GM15510 (cell line): ENCODE measurements around the gene AJAP1.

ENCODE experiments used
- POLR2A ChIP-seq: IDR thresholded peaks from 3 replicates; pipeline ENCODE4 v1.6.1; 2011; ENCODE audit warnings: borderline replicate concordance; ENCODE audit not compliant: insufficient read length; ENCODE audit errors: extremely low read depth

AJAP1 gene

DNA sequence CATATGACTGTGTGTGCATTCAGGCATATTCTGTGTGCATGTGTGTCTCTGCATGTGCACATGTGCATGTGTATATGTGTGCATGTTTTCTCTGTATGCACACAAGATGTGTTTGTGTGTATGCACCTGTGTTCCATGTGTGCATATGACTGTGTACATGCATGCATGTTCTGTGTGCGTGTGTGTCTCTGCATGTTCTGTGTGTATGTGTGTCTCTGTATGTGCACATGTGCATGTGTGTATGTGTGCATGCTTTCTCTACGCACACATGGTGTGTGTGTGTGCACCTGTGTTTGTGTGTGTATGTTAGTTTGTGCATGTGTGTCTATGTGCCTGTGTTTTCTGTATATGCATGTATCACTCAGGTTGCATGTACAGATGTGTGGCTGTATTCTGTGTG, 42.3 kb downstream of the AJAP1 start:
- TF ChIP-seq POLR2A: no peak

DNA sequence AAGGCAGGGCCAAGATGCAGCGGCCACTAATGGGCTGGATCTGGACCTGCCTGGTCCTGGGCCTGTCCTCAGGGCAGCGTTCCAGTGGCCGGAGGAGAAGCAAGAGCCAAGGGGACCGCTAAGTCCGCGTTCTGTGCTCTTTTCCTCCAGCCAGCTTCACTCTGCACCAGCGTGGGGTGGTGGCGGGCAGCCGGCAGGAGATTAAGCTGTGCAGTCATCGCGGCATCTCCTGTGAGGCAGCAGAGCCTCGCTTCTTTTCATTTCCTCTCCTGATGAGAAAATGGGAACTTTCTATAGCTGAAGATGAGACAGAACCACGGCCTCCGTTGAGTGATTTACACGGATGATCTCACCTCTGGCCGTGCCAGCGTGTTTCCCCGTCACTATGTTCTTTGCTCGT, 43.4 kb downstream of the AJAP1 start:
- TF ChIP-seq POLR2A: no peak

DNA sequence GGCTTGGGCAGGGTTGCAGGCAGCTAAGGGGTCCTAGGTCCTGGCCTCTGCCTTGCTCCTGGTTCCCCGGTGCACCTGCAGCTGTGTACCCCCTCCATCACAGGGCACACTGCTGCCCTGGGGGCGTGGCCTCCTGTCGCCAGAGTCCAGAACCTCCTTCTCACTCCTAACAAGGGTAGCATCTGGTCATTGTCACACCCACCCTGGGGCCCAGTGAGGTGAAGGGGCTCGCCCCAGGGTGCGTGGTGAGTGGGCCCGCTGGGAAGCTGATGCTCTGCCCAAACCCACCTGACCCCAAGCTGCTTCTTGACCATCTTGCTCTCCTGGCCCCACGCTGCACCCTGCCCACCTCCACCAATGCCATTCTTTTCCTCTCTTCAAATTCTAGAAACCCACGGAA, 44.5 kb downstream of the AJAP1 start:
- TF ChIP-seq POLR2A: no peak

DNA sequence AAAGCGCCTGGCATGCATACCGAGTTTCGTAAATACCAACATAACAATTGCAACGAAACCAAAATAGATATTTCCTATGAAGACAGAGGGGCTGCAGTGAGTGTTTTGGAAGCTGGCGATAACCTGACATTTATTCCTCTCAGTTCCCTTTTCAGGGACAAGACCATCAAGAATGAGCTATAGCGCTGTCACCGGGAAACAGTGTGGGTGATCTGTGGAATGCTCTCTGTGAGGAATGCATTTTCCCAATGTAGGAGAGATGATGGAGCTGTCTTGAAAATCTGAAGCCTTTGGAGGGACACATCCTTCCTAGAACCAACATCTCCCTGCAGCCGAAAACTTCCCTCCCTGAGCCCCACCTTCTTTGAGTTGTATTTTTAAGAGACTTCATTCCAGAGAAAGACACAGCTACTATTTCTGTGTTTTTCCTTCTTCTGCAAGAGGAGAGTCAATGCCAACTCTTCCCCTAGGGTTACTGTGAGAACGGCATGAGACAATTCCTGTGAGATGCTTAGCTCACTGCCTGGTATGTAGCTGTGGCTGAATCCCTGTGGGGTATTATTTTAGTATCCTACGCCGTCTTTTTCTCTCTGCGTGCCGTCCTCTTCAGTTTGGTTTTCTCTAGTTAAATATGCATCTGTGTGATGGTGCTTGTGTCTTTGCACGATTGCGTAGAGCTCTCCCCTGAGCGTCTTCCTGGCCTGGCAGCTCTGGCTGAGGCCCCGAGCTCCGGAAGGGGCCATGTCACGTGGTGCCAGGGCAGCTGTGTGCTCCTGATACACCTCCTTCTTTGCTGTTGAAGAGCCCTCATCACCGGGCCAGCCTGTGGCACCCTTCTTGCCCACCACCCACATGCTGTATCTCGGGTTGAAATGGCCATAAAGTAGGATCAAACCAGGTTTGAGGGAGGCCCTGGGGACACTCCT, 45.2 kb downstream of the AJAP1 start:
- TF ChIP-seq POLR2A: no peak

DNA sequence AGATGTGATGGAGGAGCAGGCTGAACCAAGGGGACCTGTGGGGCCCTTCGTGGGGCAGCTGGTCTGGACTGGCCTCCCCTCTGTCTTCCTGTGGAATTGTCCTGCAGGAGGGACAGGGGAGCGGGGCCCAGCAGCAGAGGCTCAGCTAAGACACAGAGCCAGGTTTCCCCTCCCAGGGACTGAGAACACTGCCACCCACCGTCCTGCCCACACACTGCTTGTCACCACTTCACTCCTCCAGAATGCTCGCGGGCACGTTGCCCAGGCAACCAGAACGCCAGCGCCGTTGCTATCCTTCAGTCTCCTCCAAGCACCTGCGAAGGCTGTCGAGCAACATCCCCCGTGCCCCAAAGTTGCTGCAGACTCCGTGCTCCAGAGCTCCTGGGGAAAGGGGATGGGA, 46.4 kb downstream of the AJAP1 start:
- TF ChIP-seq POLR2A: no peak

GRCh38 chr1:4701276-4701675, 46.9 kb downstream of the AJAP1 start:
- TF ChIP-seq POLR2A: no peak

DNA sequence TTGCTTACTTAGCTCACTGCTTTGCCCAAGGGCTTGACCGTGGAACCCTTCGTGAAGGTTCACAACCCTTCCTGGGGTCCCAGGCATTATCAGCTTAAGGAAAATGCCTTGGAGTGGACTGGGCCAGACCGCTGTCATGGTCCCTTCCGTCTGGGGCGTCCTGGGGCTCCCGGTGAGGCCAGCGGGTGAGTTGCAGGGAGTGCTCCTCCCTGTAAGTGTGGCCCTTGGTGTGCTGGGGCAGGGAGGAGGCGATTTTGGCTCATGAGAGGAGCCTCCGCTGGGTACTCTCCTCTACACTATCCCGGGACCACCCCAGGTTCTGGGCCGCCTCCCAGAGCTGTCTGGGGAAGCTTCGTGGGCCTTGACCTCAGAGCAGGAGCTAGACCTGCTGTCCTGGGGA, 48.1 kb downstream of the AJAP1 start:
- no peak for TF ChIP-seq POLR2A

GRCh38 chr1:4702932-4703331, 48.5 kb downstream of the AJAP1 start:
- no peak for TF ChIP-seq POLR2A

- no peak for TF ChIP-seq POLR2A
These were observed 49.2 kb downstream of the AJAP1 start for GRCh38 chr1:4703646-4704045.

- TF ChIP-seq POLR2A: no peak
These were observed 54.6 kb downstream of the AJAP1 start for GRCh38 chr1:4708840-4709507.

GRCh38 chr1:4709641-4710040, 55.2 kb downstream of the AJAP1 start:
- TF ChIP-seq POLR2A: no peak

DNA sequence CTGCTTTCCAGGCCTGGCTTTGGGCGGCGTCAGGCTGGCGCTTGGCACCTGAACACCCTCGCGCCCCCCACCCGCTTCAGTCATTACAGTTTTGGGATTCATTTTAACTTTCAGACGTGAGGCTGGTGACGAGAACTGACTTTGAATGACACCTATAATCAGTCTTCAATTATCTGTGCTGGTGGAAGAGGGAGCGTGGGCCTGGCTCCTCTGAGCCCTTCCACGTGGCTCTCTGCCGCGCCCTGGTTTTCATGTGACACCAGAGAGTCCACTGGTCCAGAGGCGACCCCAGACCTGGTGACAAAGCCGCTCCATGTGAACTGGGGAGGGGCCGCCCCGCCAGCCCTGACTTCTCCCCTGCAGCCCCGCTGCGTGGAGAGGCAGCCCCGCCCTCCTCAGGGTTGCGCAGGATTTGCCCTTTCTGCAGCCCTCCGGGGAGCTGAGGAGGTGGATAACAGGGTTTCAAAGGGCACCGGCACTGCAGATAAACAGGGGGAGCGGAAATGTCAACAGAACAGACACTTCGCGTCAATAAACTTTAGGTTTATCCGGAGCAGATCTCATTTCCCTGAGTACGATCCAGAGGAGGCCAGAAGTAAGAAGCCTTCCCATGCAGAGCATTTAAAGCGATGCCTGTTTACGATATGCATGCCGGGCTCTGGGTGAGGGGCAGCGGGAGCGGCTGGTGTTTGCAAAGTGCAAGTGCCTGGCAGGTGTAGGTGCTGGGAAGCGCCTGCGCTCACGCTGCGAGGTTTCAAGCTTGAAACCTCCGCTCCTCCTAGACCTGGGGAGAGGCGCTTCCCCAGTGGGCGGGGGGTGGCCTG, 56.4 kb downstream of the AJAP1 start:
- TF ChIP-seq POLR2A: no peak

DNA sequence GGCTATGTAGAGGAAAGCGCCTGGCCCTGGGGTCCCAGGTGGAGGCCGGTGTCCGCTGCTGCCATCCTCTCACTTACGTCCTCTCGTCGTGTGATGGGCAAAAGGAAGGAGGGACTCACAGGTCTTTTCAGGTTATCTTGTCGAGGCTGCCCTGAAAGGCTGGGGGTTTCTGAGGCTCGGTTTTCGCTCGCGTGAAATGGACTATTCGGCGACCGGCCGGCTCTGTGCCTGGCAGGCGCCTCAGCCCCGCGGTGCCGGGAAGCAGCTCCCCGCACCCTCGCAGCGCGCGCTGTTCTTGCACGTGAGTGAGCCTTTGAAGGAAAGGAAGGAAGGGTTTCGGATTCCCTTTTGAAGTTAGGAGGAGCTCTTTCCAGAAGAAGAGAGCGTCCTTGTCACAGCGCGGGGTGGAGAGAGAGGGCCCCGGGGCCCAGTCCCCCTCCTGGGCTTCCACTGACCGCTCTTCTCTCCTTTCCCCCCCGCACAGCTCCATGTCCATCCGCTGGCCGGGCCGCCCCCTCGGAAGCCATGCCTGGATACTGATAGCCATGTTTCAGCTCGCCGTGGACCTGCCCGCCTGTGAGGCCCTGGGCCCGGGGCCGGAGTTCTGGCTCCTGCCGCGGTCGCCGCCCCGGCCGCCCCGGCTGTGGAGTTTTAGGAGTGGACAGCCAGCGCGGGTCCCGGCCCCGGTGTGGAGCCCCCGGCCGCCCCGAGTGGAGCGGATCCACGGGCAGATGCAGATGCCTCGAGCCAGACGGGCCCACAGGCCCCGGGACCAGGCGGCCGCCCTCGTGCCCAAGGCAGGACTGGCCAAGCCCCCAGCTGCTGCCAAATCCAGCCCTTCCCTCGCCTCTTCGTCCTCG, 57.2 kb downstream of the AJAP1 start:
- no peak for TF ChIP-seq POLR2A

DNA sequence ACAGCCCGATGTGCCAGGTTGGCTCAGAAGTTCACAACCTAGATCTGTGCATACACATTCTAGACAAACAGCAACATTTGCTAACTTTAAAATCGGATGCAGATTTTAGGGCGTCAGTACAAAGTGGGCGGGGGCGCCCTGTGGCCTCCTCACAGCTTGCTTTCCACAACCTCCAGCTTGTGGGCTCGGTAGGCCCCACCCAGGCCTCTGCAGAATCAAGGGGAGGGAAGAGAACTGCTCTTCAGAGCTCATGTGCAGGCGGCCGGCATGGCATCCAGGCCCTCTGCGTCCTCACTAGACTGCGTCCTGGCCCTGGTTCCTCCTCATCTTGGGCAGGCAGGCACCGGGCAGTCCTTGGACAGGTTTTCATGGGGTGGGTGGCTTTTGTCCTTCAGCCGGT, 59.3 kb downstream of the AJAP1 start:
- no peak for TF ChIP-seq POLR2A
